Skeletal muscle tissue (tissue), 4 donors: ENCODE results near the gene ABHD14A. TPM values are rescaled to one million over a fixed set of nuclear protein-coding genes. Genes with fewer than 3 reads are reported as not detected.

Experiments used
- H3K27ac ChIP-seq: one replicate; pipeline ENCODE4 v1.7.0; 2013; ENCODE audit warnings: mild to moderate bottlenecking, low read depth, low read length, inconsistent platforms
- H3K27me3 ChIP-seq, 3 donors: one replicate each; pipeline ENCODE4 v1.7.0; 2013; ENCODE audit warnings: low read length in 3 of 3; ENCODE audit not compliant: control insufficient read depth in 3 of 3, insufficient read depth in 3 of 3
- H3K36me3 ChIP-seq, 3 donors: one replicate each; pipeline ENCODE4 v1.7.0; 2013; ENCODE audit warnings: low read length in 3 of 3; ENCODE audit not compliant: control insufficient read depth in 3 of 3, insufficient read depth in 3 of 3
- H3K4me1 ChIP-seq, 3 donors: one replicate each; pipeline ENCODE4 v1.7.0; 2013; ENCODE audit warnings: low read length in 3 of 3, mild to moderate bottlenecking in 3 of 3; ENCODE audit not compliant: control insufficient read depth in 3 of 3, insufficient read depth in 3 of 3
- H3K4me3 ChIP-seq, 3 donors: one replicate each; pipeline ENCODE4 v1.7.0; 2013; ENCODE audit warnings: low read length in 3 of 3
- H3K9ac ChIP-seq, 3 donors: one replicate each; pipeline ENCODE4 v1.7.0; 2013; ENCODE audit warnings: low read length in 3 of 3, mild to moderate bottlenecking in 3 of 3, moderate library complexity in 2 of 3, low read depth in 1 of 3
- H3K9me3 ChIP-seq, 3 donors: one replicate each; pipeline ENCODE4 v1.7.0; 2013; ENCODE audit warnings: low read length in 3 of 3; ENCODE audit not compliant: control insufficient read depth in 3 of 3
- total RNA-seq: library from RNA; depleted of rRNA; stranded (reverse); fragments of >200 nt; gene quantifications from one replicate; pipeline ENCODE4 v1.2.3, GENCODE V29; 2014
- donor health status: Osteomylitis.

ABHD14A gene
- total RNA-seq, 1 donor from 2014 or later: 8.9 TPM

GRCh38 chr3:51947215-51947900 is 27.5 kb upstream of the ABHD14A start:
- Histone ChIP-seq H3K4me1 (peaks cover 11 to 13% (median 13%) of the 10 kb centered on the region in 3 donors), H3K9me3 (no peaks in the 10 kb centered on the region), H3K4me3 (no peak overlapping the region), H3K27ac (no peak overlapping the region), H3K27me3 (no peaks in the 10 kb centered on the region), H3K9ac (no peak overlapping the region), H3K36me3 (peaks cover 27 to 31% (median 31%) of the 10 kb centered on the region in 3 donors)

GRCh38 chr3:51948016-51948580 is 26.8 kb upstream of the ABHD14A start:
- no peak overlapping the region for H3K27ac ChIP-seq
- H3K36me3 ChIP-seq: peaks cover 27 to 31% (median 31%) of the 10 kb centered on the region in 3 donors
- H3K9me3 ChIP-seq: no peaks in the 10 kb centered on the region
- peaks cover 4 to 5% (median 5%) of the 10 kb centered on the region in 3 donors for H3K4me1 ChIP-seq
- no peaks in the 10 kb centered on the region for H3K27me3 ChIP-seq
- no peak overlapping the region for H3K9ac ChIP-seq
- no peak overlapping the region for H3K4me3 ChIP-seq

GRCh38 chr3:51949121-51949520 is 25.7 kb upstream of the ABHD14A start:
- Histone ChIP-seq H3K36me3 (peaks cover 25 to 31% (median 28%) of the 10 kb centered on the region in 3 donors), H3K9me3 (no peaks in the 10 kb centered on the region), H3K4me3 (no peak overlapping the region), H3K27ac (no peak overlapping the region), H3K9ac (no peak overlapping the region), H3K4me1 (no peaks in the 10 kb centered on the region), H3K27me3 (no peaks in the 10 kb centered on the region)

DNA sequence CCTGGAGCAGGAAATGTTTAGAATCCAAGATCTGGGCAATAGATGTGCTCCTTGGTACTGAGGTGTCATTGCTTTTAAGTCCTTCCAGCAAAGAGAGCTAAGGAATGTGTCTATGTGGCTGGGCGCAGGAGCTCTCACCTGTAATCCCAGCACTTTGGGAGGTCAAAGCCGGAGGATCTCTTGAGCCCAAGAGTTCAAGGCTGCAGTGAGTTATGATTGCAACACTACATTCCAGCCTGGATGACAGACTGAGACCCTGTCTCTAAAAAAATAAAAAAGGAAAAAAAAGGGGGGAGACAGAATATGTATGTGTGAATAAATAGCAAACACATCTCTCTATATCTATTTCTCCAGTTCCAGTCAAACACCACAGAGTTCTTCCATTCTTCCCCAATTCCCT is 24.0 kb upstream of the ABHD14A start:
- Histone ChIP-seq H3K9me3 (no peaks in the 10 kb centered on the region), H3K4me3 (no peak overlapping the region), H3K27me3 (no peaks in the 10 kb centered on the region), H3K36me3 (peaks cover 13 to 24% (median 16%) of the 10 kb centered on the region in 3 donors), H3K9ac (no peak overlapping the region), H3K27ac (no peak overlapping the region), H3K4me1 (peaks cover 7 to 9% (median 9%) of the 10 kb centered on the region in 3 donors)

DNA sequence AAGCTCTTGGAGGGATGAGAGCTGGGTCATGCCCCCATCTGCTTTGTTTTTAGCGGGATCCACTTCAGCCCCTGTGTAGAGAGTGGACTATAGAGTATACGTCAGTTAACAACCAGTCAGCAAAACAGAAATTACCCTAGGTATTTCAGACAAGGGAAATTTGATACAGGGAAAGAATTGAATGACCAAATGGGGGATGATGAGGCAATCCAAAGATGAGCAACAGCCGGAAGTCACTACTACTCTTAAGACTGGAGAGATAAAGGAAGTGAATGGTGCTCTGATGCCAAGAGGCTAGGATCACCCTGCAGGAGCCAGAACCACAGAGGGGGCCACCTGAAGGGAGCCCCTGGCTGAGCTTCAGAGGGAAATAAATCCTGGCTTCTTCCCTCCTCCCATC is 21.4 kb upstream of the ABHD14A start:
- Histone ChIP-seq H3K9me3 (no peaks in the 10 kb centered on the region), H3K27ac (no peak overlapping the region), H3K27me3 (no peaks in the 10 kb centered on the region), H3K36me3 (peaks cover 10 to 18% (median 14%) of the 10 kb centered on the region in 3 donors), H3K9ac (no peak overlapping the region), H3K4me3 (no peak overlapping the region), H3K4me1 (peaks cover 11 to 19% (median 17%) of the 10 kb centered on the region in 3 donors)

GRCh38 chr3:51954105-51954504 is 20.8 kb upstream of the ABHD14A start:
- Histone ChIP-seq H3K27ac (no peak overlapping the region), H3K9ac (no peak overlapping the region)

DNA sequence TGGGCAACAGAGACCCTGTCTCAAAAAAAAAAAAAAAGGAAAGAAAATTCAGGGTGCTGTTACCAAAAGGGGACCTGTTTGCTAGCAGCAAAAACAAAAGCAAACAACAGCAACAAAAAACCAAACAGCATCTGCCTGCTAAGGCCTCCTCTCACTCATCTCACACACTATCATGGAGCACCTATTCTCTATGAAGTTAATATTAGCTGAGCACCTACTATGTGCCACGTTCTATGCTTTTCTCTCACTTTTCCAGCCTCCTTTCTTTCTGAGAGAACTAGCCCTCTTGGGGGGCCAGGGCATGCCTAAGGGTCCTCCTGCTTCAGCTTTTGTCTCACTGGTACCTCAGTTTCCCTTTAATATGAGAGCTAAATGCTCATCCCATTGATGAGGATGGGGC is 20.2 kb upstream of the ABHD14A start:
- Histone ChIP-seq H3K27ac (no peak overlapping the region), H3K36me3 (peaks cover 8 to 25% (median 15%) of the 10 kb centered on the region in 3 donors), H3K4me3 (no peak overlapping the region), H3K27me3 (no peaks in the 10 kb centered on the region), H3K9ac (no peak overlapping the region), H3K9me3 (no peaks in the 10 kb centered on the region), H3K4me1 (peaks cover 11 to 19% (median 17%) of the 10 kb centered on the region in 3 donors)

More at GRCh38 chr3:51954105-51954504, 20.8 kb upstream of the ABHD14A start:
- H3K36me3 ChIP-seq: peaks cover 11 to 22% (median 12%) of the 10 kb centered on the region in 3 donors
- H3K4me1 ChIP-seq: peaks cover 11 to 19% (median 17%) of the 10 kb centered on the region in 3 donors
- no peaks in the 10 kb centered on the region for H3K9me3 ChIP-seq
- no peak overlapping the region for H3K4me3 ChIP-seq
- H3K27me3 ChIP-seq: no peaks in the 10 kb centered on the region

- peak within 1 kb of the TSS; percentile 57 to 83 (median 69) for H3K9ac ChIP-seq
- no peaks in the 10 kb centered on the region for H3K9me3 ChIP-seq
- H3K27ac ChIP-seq: peak within 1 kb of the TSS; percentile 56
- H3K4me3 ChIP-seq: peak within 1 kb of the TSS; percentile 59 to 75 (median 65)
- H3K4me1 ChIP-seq: peaks cover 11 to 19% (median 17%) of the 10 kb centered on the region in 3 donors
- peaks cover 9 to 31% (median 17%) of the 10 kb centered on the region in 3 donors for H3K36me3 ChIP-seq
- no peaks in the 10 kb centered on the region for H3K27me3 ChIP-seq
These were observed 19.5 kb upstream of the ABHD14A start, which contains the start of gene GPR62 for GRCh38 chr3:51955175-51955892. Gene GPR62 (plus strand): TSS chr3:51955381. CDS start chr3:51955653, 272 bp downstream.

DNA sequence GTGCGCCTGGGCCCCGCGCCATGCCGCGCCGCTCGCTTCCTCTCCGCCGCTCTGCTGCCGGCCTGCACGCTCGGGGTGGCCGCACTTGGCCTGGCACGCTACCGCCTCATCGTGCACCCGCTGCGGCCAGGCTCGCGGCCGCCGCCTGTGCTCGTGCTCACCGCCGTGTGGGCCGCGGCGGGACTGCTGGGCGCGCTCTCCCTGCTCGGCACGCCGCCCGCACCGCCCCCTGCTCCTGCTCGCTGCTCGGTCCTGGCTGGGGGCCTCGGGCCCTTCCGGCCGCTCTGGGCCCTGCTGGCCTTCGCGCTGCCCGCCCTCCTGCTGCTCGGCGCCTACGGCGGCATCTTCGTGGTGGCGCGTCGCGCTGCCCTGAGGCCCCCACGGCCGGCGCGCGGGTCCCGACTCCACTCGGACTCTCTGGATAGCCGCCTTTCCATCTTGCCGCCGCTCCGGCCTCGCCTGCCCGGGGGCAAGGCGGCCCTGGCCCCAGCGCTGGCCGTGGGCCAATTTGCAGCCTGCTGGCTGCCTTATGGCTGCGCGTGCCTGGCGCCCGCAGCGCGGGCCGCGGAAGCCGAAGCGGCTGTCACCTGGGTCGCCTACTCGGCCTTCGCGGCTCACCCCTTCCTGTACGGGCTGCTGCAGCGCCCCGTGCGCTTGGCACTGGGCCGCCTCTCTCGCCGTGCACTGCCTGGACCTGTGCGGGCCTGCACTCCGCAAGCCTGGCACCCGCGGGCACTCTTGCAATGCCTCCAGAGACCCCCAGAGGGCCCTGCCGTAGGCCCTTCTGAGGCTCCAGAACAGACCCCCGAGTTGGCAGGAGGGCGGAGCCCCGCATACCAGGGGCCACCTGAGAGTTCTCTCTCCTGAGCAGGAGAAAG is 18.7 kb upstream of the ABHD14A start:
- Histone ChIP-seq H3K4me3 (peak overlapping the region; percentile 51 to 75 (median 65)), H3K36me3 (peaks cover 17 to 37% (median 23%) of the 10 kb centered on the region in 3 donors), H3K9me3 (no peaks in the 10 kb centered on the region), H3K4me1 (peaks cover 11 to 19% (median 17%) of the 10 kb centered on the region in 3 donors), H3K27me3 (no peaks in the 10 kb centered on the region), H3K27ac (peak overlapping the region; percentile 56), H3K9ac (peak overlapping the region; percentile 57 to 83 (median 69))
